Measurements from ENCODE around the gene NARF. TPM values are rescaled to one million over a fixed set of nuclear protein-coding genes. Genes with fewer than 3 reads are reported as not detected.

The NARF gene
- polyA plus RNA-seq, 1 donor, result 53.8 TPM

Other genes starting within 250 kb of the NARF start
- 29.9 TPM for gene CCDC57, start 245.9 kb upstream of the NARF start, polyA plus RNA-seq (ENCODE audit: insufficient read length)
- gene SLC16A3, start 229.7 kb upstream of the NARF start, polyA plus RNA-seq (ENCODE audit: insufficient read length), result 34.8 TPM
- gene CSNK1D, start 185.0 kb upstream of the NARF start, polyA plus RNA-seq (ENCODE audit: insufficient read length), result 81.9 TPM
- 0.45 TPM for gene CD7, start 141.1 kb upstream of the NARF start, polyA plus RNA-seq (ENCODE audit: insufficient read length)
- 5.5 TPM for gene SECTM1, start 125.0 kb upstream of the NARF start, polyA plus RNA-seq (ENCODE audit: insufficient read length)
- not detected for gene TEX19, start 99.5 kb upstream of the NARF start, polyA plus RNA-seq (ENCODE audit: insufficient read length)
- gene UTS2R, start 87.0 kb upstream of the NARF start, polyA plus RNA-seq (ENCODE audit: insufficient read length), result 12.6 TPM
- gene HEXD, start 40.4 kb upstream of the NARF start, polyA plus RNA-seq (ENCODE audit: insufficient read length), result 27.4 TPM
- gene OGFOD3, start 40.2 kb upstream of the NARF start, polyA plus RNA-seq (ENCODE audit: insufficient read length), result 21.5 TPM
- gene CYBC1, start 8.0 kb upstream of the NARF start, polyA plus RNA-seq (ENCODE audit: insufficient read length), result 39.6 TPM
- gene FOXK2, start 61.0 kb downstream of the NARF start, polyA plus RNA-seq (ENCODE audit: insufficient read length), result 44.4 TPM
- 61.2 TPM for gene WDR45B, start 189.7 kb downstream of the NARF start, polyA plus RNA-seq (ENCODE audit: insufficient read length)
- 87.4 TPM for gene RAB40B, start 240.0 kb downstream of the NARF start, polyA plus RNA-seq (ENCODE audit: insufficient read length)

Measured in hindlimb muscle (tissue), 1 donor.